HL-60 (cell line): ENCODE results near the gene ARFGAP3.

Experiments used
- DNase-seq, 2 experiments: peaks; one replicate each; pipeline ENCODE4 v3.0.0-alpha.2; 2010 to 2020; ENCODE audit warnings: low read depth in 1 of 2, low spot score in 1 of 2
- H3K27ac ChIP-seq: fragments of 250-450 bp; sonication (Bioruptor Pico); replicated peaks from 2 replicates; pipeline ENCODE4 v1.5.1; 2020; ENCODE audit warnings: mild to moderate bottlenecking, moderate library complexity
- H3K27me3 ChIP-seq: fragments of 250-450 bp; sonication (Bioruptor Pico); 2 replicates; pipeline ENCODE4 v1.5.1; 2021; ENCODE audit warnings: mild to moderate bottlenecking, moderate library complexity; ENCODE audit not compliant: insufficient read depth, poor library complexity, severe bottlenecking
- H3K4me3 ChIP-seq: replicated peaks from 2 replicates; pipeline ENCODE4 v1.5.1; 2011; ENCODE audit warnings: mild to moderate bottlenecking, control low read depth, low read length; ENCODE audit not compliant: insufficient read depth
- GABPA ChIP-seq: IDR thresholded peaks from 2 replicates; pipeline ENCODE4 v1.6.1; 2012; ENCODE audit warnings: low read depth
- POLR2AphosphoS5 ChIP-seq: IDR thresholded peaks from 2 replicates; pipeline ENCODE4 v1.6.1; 2012; ENCODE audit warnings: low read depth
- SPI1 ChIP-seq: IDR thresholded peaks from 2 replicates; pipeline ENCODE4 v1.6.1; 2012; ENCODE audit warnings: low read depth, mild to moderate bottlenecking, borderline replicate concordance
- TF ChIP-seq, protein P1 (sequence below): IDR thresholded peaks from 2 replicates; pipeline ENCODE4 v1.6.1; 2012; ENCODE audit warnings: low read depth; ENCODE audit not compliant: insufficient replicate concordance
- TF ChIP-seq, protein P2 (sequence below): IDR thresholded peaks from one replicate; pipeline ENCODE4 v1.5.1; 2011; ENCODE audit warnings: low read length, control low read depth, inconsistent platforms; ENCODE audit not compliant: insufficient read depth

The ARFGAP3 gene

DNA sequence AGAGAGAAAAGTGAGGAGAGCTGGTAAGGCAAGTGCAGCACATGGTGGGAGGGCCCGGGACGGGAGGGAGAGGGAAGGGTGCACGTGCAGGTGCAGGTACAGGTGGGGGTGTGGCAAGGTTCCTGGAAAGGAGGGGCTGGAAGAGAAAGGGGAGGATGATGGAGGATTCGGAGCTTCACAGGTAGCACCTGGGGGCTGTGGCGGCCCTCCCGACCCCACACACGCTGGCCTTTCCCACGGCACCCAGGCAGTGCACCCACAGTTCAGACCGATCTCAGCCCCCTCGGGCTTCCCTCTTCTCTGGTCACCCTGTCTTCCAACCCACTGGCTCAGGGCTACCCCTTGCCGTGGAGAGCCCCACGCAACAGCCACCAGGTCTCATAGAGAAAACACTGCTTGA is 69.1 kb downstream of the ARFGAP3 start:
- Histone ChIP-seq H3K27ac (no peak overlapping the region), H3K27me3 (no peaks in the 10 kb centered on the region), H3K4me3 (no peak overlapping the region)
- TF ChIP-seq GABPA (no peak), POLR2AphosphoS5 (no peak), SPI1 (no peak)
- TF ChIP-seq, protein P1, sequence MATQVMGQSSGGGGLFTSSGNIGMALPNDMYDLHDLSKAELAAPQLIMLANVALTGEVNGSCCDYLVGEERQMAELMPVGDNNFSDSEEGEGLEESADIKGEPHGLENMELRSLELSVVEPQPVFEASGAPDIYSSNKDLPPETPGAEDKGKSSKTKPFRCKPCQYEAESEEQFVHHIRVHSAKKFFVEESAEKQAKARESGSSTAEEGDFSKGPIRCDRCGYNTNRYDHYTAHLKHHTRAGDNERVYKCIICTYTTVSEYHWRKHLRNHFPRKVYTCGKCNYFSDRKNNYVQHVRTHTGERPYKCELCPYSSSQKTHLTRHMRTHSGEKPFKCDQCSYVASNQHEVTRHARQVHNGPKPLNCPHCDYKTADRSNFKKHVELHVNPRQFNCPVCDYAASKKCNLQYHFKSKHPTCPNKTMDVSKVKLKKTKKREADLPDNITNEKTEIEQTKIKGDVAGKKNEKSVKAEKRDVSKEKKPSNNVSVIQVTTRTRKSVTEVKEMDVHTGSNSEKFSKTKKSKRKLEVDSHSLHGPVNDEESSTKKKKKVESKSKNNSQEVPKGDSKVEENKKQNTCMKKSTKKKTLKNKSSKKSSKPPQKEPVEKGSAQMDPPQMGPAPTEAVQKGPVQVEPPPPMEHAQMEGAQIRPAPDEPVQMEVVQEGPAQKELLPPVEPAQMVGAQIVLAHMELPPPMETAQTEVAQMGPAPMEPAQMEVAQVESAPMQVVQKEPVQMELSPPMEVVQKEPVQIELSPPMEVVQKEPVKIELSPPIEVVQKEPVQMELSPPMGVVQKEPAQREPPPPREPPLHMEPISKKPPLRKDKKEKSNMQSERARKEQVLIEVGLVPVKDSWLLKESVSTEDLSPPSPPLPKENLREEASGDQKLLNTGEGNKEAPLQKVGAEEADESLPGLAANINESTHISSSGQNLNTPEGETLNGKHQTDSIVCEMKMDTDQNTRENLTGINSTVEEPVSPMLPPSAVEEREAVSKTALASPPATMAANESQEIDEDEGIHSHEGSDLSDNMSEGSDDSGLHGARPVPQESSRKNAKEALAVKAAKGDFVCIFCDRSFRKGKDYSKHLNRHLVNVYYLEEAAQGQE, result no peak
- TF ChIP-seq, protein P2, sequence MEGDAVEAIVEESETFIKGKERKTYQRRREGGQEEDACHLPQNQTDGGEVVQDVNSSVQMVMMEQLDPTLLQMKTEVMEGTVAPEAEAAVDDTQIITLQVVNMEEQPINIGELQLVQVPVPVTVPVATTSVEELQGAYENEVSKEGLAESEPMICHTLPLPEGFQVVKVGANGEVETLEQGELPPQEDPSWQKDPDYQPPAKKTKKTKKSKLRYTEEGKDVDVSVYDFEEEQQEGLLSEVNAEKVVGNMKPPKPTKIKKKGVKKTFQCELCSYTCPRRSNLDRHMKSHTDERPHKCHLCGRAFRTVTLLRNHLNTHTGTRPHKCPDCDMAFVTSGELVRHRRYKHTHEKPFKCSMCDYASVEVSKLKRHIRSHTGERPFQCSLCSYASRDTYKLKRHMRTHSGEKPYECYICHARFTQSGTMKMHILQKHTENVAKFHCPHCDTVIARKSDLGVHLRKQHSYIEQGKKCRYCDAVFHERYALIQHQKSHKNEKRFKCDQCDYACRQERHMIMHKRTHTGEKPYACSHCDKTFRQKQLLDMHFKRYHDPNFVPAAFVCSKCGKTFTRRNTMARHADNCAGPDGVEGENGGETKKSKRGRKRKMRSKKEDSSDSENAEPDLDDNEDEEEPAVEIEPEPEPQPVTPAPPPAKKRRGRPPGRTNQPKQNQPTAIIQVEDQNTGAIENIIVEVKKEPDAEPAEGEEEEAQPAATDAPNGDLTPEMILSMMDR, result no peak
- DNase-seq, result no peak

DNA sequence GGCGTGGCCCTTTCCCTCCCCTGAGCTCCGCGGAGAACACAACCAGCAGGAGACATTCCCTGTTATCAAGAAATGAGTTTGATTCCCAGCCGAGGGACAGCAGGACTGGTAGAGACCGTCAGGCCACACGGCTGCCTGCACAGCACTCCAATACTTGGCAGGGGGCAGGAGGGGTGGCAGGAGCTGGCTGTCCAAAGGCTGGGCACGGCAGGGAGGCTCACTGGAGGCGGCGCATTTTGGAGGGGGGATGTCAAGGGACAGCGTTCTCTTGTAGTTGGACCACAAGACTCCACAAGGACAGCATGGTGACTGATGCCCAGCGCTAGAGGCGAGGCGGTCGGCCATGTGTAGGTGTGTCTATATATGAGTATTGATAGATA is 69.7 kb downstream of the ARFGAP3 start:
- TF ChIP-seq POLR2AphosphoS5 (no peak), SPI1 (no peak), GABPA (no peak)
- TF ChIP-seq, protein P1, result no peak
- TF ChIP-seq, protein P2, result no peak
- Histone ChIP-seq H3K4me3 (no peak overlapping the region), H3K27me3 (no peaks in the 10 kb centered on the region), H3K27ac (no peak overlapping the region)
- no peak for DNase-seq

DNA sequence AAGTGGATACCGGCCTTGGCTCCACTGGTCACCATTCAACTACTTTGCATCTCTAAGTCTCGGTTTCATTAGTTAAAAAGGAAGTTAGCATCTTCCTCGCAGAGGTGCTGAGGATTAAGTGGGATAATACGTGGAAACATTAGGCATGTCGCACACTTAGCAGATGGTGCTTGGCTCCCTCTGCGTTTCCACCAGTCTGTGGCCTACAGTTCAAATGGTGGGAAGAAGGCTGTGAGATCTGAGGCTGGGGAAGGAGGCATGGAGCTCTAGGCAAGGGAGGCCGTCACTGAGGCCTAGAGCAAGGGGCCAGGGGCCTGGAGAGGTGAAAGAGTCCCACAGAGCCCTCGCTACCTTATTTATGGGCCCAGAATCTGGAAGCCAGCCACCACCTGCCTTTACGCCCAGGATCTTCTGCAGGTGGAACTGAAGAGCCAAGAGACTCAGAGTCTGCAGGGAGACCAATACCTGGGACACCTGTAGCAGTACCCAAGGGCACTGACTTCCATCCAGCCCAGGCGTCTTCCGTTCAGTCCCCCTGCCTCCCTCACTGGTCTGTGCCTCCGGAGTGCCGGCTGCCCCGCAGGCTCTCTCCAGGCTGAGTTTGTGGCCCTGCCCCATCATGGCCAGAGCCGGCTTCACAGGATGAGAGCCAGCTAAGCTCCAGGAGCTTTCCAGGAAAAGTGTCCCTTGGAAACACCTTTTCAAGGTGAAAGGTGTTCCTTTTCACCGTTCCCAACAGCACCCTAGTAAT is 70.3 kb downstream of the ARFGAP3 start:
- Histone ChIP-seq H3K27ac (no peak overlapping the region), H3K27me3 (no peaks in the 10 kb centered on the region)

More for the DNA sequence above, 70.3 kb downstream of the ARFGAP3 start:
- TF ChIP-seq, protein P1, result no peak
- TF ChIP-seq GABPA (no peak), POLR2AphosphoS5 (no peak), SPI1 (no peak)
- TF ChIP-seq, protein P2, result no peak
- no peak overlapping the region for H3K4me3 ChIP-seq
- no peak for DNase-seq
